ENCODE data around the gene UNC93A. TPM values are rescaled to one million over a fixed set of nuclear protein-coding genes. Genes with fewer than 3 reads are reported as not detected.
"Not testable (repeated sequence)": the region's sequence is repeated elsewhere in the genome, so short reads cannot be mapped to it uniquely, and the experiment has no call there.

UNC93A gene
- total and polyA plus RNA-seq, 2 donors (not counting 1 experiment from before 2014, with no cell fraction given) = not detected

GRCh38 chr6:167361170-167361569, 70.1 kb downstream of the UNC93A start:
- DNase-seq; ATAC-seq (ENCODE audit: low read depth); H3K79me2 ChIP-seq (ENCODE audit: control insufficient read depth, insufficient read depth, low read length); H3K36me3 ChIP-seq (replicated peaks in 1 of 2; ENCODE audit: control extremely low read depth in 1 of 2, control insufficient read depth in 1 of 2, extremely low read depth in 1 of 2, insufficient read depth in 2 of 2, low read length in 1 of 2); H3K9me3 Mint-ChIP-seq (ENCODE audit: insufficient read depth); POLR2A ChIA-PET; intact Hi-C loops (cut with micrococcal nuclease); H3K27me3 ChIP-seq (replicated peaks in 1 of 4; ENCODE audit: control extremely low read depth in 1 of 4, control insufficient read depth in 3 of 4, insufficient read depth in 4 of 4, low read length in 3 of 4); CTCF ChIA-PET; H3K4me3 Mint-ChIP-seq; H3K9ac ChIP-seq (ENCODE audit: low read length); H3K4me1 ChIP-seq (ENCODE audit: control insufficient read depth in 2 of 2, insufficient read depth in 2 of 2, low read length in 2 of 2); H3K27ac ChIP-seq (ENCODE audit: low read length in 2 of 2); H4K20me1 ChIP-seq (ENCODE audit: control insufficient read depth, insufficient read depth, low read length, poor library complexity, severe bottlenecking); H3K9me3 ChIP-seq (ENCODE audit: control extremely low read depth in 1 of 3, control insufficient read depth in 2 of 3, insufficient read depth in 1 of 3, low read length in 2 of 3); H3K4me2 ChIP-seq (replicated peaks; ENCODE audit: low read depth, low read length, poor library complexity, severe bottlenecking); H2AFZ ChIP-seq (ENCODE audit: insufficient read depth, low read depth, low read length, poor library complexity, severe bottlenecking); H3K4me3 ChIP-seq (ENCODE audit: control extremely low read depth in 1 of 5, extremely low read depth in 1 of 5, insufficient read depth in 1 of 5, low read depth in 2 of 5, low read length in 4 of 5); H3K27ac Mint-ChIP-seq; H3K4me1 Mint-ChIP-seq: not testable (repeated sequence)
- peaks cover 28% of the 10 kb centered on the region for H3K27me3 Mint-ChIP-seq
- WGBS (ENCODE audit: insufficient coverage) = no CpG with 5 or more reads among the region's 1 CpG

Other genes with a start within 250 kb of the UNC93A start
- 30.7 and 30.9 TPM in 2 replicates for gene CCR6, start 168.2 kb upstream of the UNC93A start, total RNA-seq
- 18.2 and 25.9 TPM in 2 replicates for gene CCR6, start 168.2 kb upstream of the UNC93A start, polyA plus RNA-seq
- not detected in 2 replicates for gene GPR31, start 133.3 kb upstream of the UNC93A start, total RNA-seq
- gene GPR31, start 133.3 kb upstream of the UNC93A start, polyA plus RNA-seq = not detected in 2 replicates
- gene TTLL2, start 33.8 kb downstream of the UNC93A start, total RNA-seq = not detected in 2 replicates
- not detected in 2 replicates for gene TTLL2, start 33.8 kb downstream of the UNC93A start, polyA plus RNA-seq

Measured in B cell (primary cell).